T-helper 1 cell (primary cell): ENCODE measurements around the gene ZBTB46.
A peak's percentile ranks its signal among the peaks of the same experiment; 100 is the strongest.
"Not testable (repeated sequence)": the region's sequence is repeated elsewhere in the genome, so short reads cannot be mapped to it uniquely, and the experiment has no call there.

ENCODE experiments used
- DNase-seq, 5 donors: peaks; one replicate each; pipeline ENCODE4 v3.0.0-alpha.2; 2012 to 2020

The ZBTB46 gene

GRCh38 chr20:63732118-63733095 lies 98.7 kb downstream of the ZBTB46 start:
- DNase-seq, result no peak

GRCh38 chr20:63731410-63731809 lies 99.7 kb downstream of the ZBTB46 start:
- no peak for DNase-seq

GRCh38 chr20:63730189-63730733 lies 100.8 kb downstream of the ZBTB46 start:
- not testable (repeated sequence) for DNase-seq

- DNase-seq, result not testable (repeated sequence)
Measured at GRCh38 chr20:63722967-63723622, 108.0 kb downstream of the ZBTB46 start.

GRCh38 chr20:63718996-63719395 lies 112.1 kb downstream of the ZBTB46 start:
- DNase-seq, result no peak

GRCh38 chr20:63714858-63715257 lies 116.2 kb downstream of the ZBTB46 start:
- DNase-seq, result no peak

GRCh38 chr20:63712191-63712590 lies 118.9 kb downstream of the ZBTB46 start:
- DNase-seq, result no peak

GRCh38 chr20:63711085-63711645 lies 119.9 kb downstream of the ZBTB46 start:
- no peak for DNase-seq

- DNase-seq, result no peak
Measured at GRCh38 chr20:63709149-63709527, 121.9 kb downstream of the ZBTB46 start.

- DNase-seq, result no peak
Measured at GRCh38 chr20:63708301-63709148, 122.5 kb downstream of the ZBTB46 start.

GRCh38 chr20:63707558-63708300 lies 123.3 kb downstream of the ZBTB46 start, which contains the start of the genes ARFRP1 and ZGPAT:
TSS of gene ARFRP1 (minus strand) at chr20:63707976. CDS start at chr20:63707091, 885 bp downstream.
TSS of gene ZGPAT (plus strand) at chr20:63708039. CDS start at chr20:63708581, 542 bp downstream.
- DNase-seq, result peak; percentile 71 to 91 (median 80)

GRCh38 chr20:63706852-63707557 lies 124.1 kb downstream of the ZBTB46 start:
- peak; percentile 30 to 65 (median 58) for DNase-seq

- no peak for DNase-seq
Measured at GRCh38 chr20:63706027-63706695, 124.9 kb downstream of the ZBTB46 start.

- DNase-seq, result no peak
Measured at GRCh38 chr20:63705232-63706026, 125.6 kb downstream of the ZBTB46 start.

- DNase-seq, result no peak
Measured at GRCh38 chr20:63704749-63705117, 126.3 kb downstream of the ZBTB46 start.

- DNase-seq, result no peak
Measured at GRCh38 chr20:63703976-63704748, 126.9 kb downstream of the ZBTB46 start.

GRCh38 chr20:63703471-63703975 lies 127.5 kb downstream of the ZBTB46 start:
- peak in 1 of 5 donors; percentile 5 for DNase-seq
